Neural progenitor cell (in vitro differentiated cells): Measurements from ENCODE around the gene BAIAP3. TPM values are rescaled to one million over a fixed set of nuclear protein-coding genes. Genes with fewer than 3 reads are reported as not detected.

ENCODE experiments used
- DNase-seq: peaks from one replicate; pipeline ENCODE4 v3.0.0-alpha.2; 2016; ENCODE audit warnings: low spot score
- H2AFZ ChIP-seq: fragments of 200-600 bp; sonication (generic); replicated peaks from 2 replicates; pipeline ENCODE4 v1.6.1; 2016; ENCODE audit warnings: antibody characterized with exemption
- H3F3A ChIP-seq: fragments of 200-600 bp; sonication (generic); 2 replicates; pipeline ENCODE4 v1.6.1; 2016; ENCODE audit warnings: antibody characterized with exemption, low read depth
- H3K27ac ChIP-seq: fragments of 200-600 bp; sonication (generic); 2 replicates; pipeline ENCODE4 v1.5.1; 2016; ENCODE audit warnings: mild to moderate bottlenecking
- H3K27me3 ChIP-seq: fragments of 200-600 bp; sonication (generic); 2 replicates; pipeline ENCODE4 v1.6.1; 2016; ENCODE audit warnings: mild to moderate bottlenecking, moderate library complexity
- H3K36me3 ChIP-seq: fragments of 200-600 bp; sonication (generic); 2 replicates; pipeline ENCODE4 v1.5.1; 2016
- H3K4me1 ChIP-seq: fragments of 200-600 bp; sonication (generic); 2 replicates; pipeline ENCODE4 v1.6.1; 2016; ENCODE audit warnings: mixed run types
- H3K4me2 ChIP-seq: fragments of 200-600 bp; sonication (generic); 2 replicates; pipeline ENCODE4 v1.6.1; 2016
- H3K4me3 ChIP-seq: fragments of 200-600 bp; sonication (generic); 2 replicates; pipeline ENCODE4 v1.5.1; 2016
- H3K79me2 ChIP-seq: fragments of 200-600 bp; sonication (generic); 2 replicates; pipeline ENCODE4 v1.6.1; 2016; ENCODE audit warnings: low read depth
- H3K9ac ChIP-seq: fragments of 200-600 bp; sonication (generic); 2 replicates; pipeline ENCODE4 v1.6.1; 2016
- H3K9me3 ChIP-seq: fragments of 200-600 bp; sonication (generic); 2 replicates; pipeline ENCODE4 v1.5.1; 2016; ENCODE audit warnings: low read depth
- H4K20me1 ChIP-seq: fragments of 200-600 bp; sonication (generic); 2 replicates; pipeline ENCODE4 v1.6.1; 2016; ENCODE audit warnings: low read depth
- H3K27ac Mint-ChIP-seq: 3 replicates; pipeline ENCODE4 v1.8.0; 2021; ENCODE audit warnings: mixed read lengths
- H3K27me3 Mint-ChIP-seq: 2 replicates; pipeline ENCODE4 v1.8.0; 2022; ENCODE audit warnings: low read depth, mild to moderate bottlenecking, inconsistent platforms, moderate library complexity, mixed read lengths; ENCODE audit not compliant: insufficient read depth
- H3K36me3 Mint-ChIP-seq: 3 replicates; pipeline ENCODE4 v1.8.0; 2021; ENCODE audit warnings: mixed read lengths
- H3K4me1 Mint-ChIP-seq: 3 replicates; pipeline ENCODE4 v1.8.0; 2021; ENCODE audit warnings: mixed read lengths
- H3K4me3 Mint-ChIP-seq: 3 replicates; pipeline ENCODE4 v1.8.0; 2021; ENCODE audit warnings: mild to moderate bottlenecking, moderate library complexity, mixed read lengths
- H3K9me3 Mint-ChIP-seq: 3 replicates; pipeline ENCODE4 v1.8.0; 2020; ENCODE audit warnings: mixed read lengths
- EZH2 ChIP-seq: fragments of 200-600 bp; sonication (generic); IDR thresholded peaks from 2 replicates; pipeline ENCODE4 v1.6.1; 2017; ENCODE audit warnings: antibody characterized with exemption, mild to moderate bottlenecking, moderate library complexity
- EZH2phosphoT487 ChIP-seq: fragments of 200-600 bp; sonication (generic); IDR thresholded peaks from 2 replicates; pipeline ENCODE4 v1.6.1; 2017; ENCODE audit warnings: antibody characterized with exemption
- total RNA-seq: library from RNA; depleted of rRNA; stranded (reverse); fragments of >200 nt; gene quantifications from 2 replicates; pipeline ENCODE4 v1.2.3, GENCODE V29; 2015; ENCODE audit warnings: low replicate concordance
- TF ChIP-seq, protein P1 (sequence below): fragments of 200-600 bp; sonication (generic); IDR thresholded peaks from 2 replicates; pipeline ENCODE4 v1.5.1; 2017; ENCODE audit warnings: antibody characterized with exemption, mild to moderate bottlenecking

Gene BAIAP3
- total RNA-seq, 1 donor from 2014 or later: 0.34 TPM

DNA sequence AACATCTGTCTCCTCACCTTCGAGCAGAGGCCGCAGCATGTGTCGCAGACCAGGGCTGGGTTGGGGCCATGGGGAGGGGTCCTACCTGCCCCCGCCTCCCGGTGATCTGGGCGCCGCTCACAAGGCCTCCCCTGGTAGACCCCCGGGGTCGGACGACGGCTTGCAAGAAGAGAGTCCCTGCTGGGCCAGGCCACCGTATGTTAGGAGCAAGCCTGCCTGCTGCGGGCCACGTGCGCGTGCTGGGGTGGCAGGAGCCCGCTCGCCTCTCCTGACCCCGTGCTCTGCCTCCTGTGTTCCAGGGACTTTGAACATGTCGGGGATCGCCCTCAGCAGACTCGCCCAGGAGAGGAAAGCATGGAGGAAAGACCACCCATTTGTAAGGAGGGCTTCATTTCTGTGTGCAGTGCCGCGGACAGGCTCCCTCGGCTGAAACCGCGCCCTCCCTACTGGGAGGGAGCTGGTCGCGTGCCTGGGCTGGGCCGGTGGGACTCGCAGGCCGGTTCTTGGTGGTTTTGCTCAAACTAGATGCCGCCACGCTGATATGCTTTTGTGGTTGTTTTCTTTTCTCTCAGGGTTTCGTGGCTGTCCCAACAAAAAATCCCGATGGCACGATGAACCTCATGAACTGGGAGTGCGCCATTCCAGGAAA, 19.6 kb upstream of the BAIAP3 start:
- peaks cover 91% of the 10 kb centered on the region for H3K79me2 ChIP-seq
- H3K36me3 Mint-ChIP-seq: peaks cover 28% of the 10 kb centered on the region
- no peaks in the 10 kb centered on the region for H3K9me3 Mint-ChIP-seq
- no peak for DNase-seq
- peaks cover 18% of the 10 kb centered on the region for H3K4me1 Mint-ChIP-seq
- H3K27me3 ChIP-seq: no peaks in the 10 kb centered on the region
- peaks cover 90% of the 10 kb centered on the region for H4K20me1 ChIP-seq
- no peaks in the 10 kb centered on the region for H3F3A ChIP-seq
- H3K4me1 ChIP-seq: peaks cover 11% of the 10 kb centered on the region
- no peak overlapping the region for H3K4me3 Mint-ChIP-seq
- H3K9ac ChIP-seq: no peak overlapping the region
- H3K4me3 ChIP-seq: no peak overlapping the region
- no peak overlapping the region for H3K27ac Mint-ChIP-seq
- no peak overlapping the region for H3K27ac ChIP-seq
- TF ChIP-seq, protein P1, sequence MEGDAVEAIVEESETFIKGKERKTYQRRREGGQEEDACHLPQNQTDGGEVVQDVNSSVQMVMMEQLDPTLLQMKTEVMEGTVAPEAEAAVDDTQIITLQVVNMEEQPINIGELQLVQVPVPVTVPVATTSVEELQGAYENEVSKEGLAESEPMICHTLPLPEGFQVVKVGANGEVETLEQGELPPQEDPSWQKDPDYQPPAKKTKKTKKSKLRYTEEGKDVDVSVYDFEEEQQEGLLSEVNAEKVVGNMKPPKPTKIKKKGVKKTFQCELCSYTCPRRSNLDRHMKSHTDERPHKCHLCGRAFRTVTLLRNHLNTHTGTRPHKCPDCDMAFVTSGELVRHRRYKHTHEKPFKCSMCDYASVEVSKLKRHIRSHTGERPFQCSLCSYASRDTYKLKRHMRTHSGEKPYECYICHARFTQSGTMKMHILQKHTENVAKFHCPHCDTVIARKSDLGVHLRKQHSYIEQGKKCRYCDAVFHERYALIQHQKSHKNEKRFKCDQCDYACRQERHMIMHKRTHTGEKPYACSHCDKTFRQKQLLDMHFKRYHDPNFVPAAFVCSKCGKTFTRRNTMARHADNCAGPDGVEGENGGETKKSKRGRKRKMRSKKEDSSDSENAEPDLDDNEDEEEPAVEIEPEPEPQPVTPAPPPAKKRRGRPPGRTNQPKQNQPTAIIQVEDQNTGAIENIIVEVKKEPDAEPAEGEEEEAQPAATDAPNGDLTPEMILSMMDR: no peak
- TF ChIP-seq EZH2phosphoT487 (no peak), EZH2 (no peak)
- H2AFZ ChIP-seq: no peak overlapping the region
- peaks cover 7% of the 10 kb centered on the region for H3K27me3 Mint-ChIP-seq
- H3K9me3 ChIP-seq: no peaks in the 10 kb centered on the region
- no peaks in the 10 kb centered on the region for H3K36me3 ChIP-seq
- H3K4me2 ChIP-seq: no peak overlapping the region

DNA sequence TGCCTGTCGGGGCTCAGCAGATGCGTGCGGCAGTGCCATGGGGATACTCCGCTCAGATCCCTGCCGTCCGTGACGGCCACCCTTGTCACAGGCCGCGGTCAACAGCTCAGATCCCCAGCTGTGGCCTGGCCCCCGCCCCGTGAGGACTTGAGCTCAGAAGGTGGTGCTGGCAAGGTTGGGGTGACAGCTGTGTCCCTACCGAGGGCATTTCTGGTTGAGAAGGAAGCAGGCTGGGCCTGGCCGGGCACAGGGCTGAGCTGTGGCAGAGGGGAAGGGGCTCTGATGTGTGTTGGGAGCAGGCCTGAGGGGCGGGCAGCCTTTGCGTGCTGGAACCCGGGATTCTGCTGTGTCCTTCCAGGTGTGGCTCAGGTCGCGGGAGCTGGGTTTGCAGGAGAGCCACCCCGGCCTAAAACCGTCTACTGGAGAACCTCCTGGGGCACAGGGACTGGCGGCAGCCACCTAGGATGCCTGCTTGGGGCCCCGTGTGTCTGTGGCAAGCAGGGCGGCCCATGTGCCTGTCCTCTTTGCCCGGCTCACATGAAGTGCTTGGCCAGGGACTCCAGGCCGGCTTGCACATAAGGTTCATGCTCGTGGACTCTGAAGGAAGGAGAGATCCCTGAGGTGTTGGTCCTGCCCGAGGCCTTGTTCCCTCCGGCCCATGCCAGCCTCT, 18.9 kb upstream of the BAIAP3 start:
- Histone ChIP-seq H2AFZ (no peak overlapping the region), H3K36me3 (no peaks in the 10 kb centered on the region), H3F3A (no peaks in the 10 kb centered on the region), H3K9ac (no peak overlapping the region), H3K9me3 (no peaks in the 10 kb centered on the region), H3K79me2 (peaks cover 98% of the 10 kb centered on the region), H3K4me3 (no peak overlapping the region), H3K4me2 (no peak overlapping the region), H3K27me3 (no peaks in the 10 kb centered on the region), H3K4me1 (peaks cover 11% of the 10 kb centered on the region), H4K20me1 (peaks cover 97% of the 10 kb centered on the region), H3K27ac (no peak overlapping the region)
- DNase-seq: no peak
- H3K27ac Mint-ChIP-seq: no peak overlapping the region
- H3K4me3 Mint-ChIP-seq: no peak overlapping the region
- TF ChIP-seq, protein P1: no peak
- TF ChIP-seq EZH2 (no peak), EZH2phosphoT487 (no peak)
- peaks cover 18% of the 10 kb centered on the region for H3K4me1 Mint-ChIP-seq
- H3K27me3 Mint-ChIP-seq: peaks cover 7% of the 10 kb centered on the region
- no peaks in the 10 kb centered on the region for H3K9me3 Mint-ChIP-seq
- H3K36me3 Mint-ChIP-seq: peaks cover 32% of the 10 kb centered on the region

DNA sequence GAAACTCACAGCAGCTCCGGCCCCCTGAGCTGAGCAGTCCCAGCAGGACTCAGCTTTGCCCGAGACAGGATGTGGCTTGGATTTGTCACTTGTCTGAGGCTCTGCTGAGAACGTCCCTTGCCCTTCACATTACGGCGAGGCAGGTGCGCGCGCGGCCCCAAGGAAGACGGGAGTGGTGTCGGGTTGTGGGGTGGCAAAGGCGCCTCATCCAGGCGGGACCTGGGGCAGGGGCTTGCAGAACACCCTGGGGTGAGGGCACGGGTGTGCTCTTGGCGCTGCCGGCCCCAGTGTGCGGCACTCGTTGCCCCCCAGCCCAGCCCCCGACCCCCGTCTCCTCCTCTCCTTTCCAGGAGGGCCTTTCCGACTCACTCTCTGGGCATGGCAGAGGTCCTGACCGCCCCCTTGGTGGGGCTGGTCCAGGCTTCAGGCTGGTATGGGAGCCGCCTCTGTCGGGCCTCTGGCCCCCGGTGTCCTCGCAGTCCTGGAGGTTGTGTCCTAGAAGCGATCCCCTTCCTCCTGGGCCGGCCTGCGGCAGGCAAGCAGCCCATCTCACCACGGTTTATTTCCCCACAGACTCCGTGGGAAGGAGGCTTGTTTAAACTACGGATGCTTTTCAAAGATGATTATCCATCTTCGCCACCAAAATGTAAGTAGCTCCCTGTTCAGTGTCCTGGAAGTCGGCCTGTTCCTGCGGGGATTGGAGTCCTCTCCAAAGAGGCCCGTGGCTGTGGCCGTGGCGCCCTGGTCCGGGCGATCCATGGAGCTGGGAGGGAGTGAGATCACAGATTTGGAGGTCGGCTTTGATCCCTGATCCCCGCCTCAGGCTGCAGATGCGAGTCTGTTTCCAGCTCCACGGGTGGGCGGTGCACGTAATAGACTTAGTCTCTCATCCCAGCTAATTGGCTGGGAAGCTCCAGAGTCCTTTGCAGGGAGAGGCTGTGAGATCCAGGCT, 18.1 kb upstream of the BAIAP3 start:
- H3K79me2 ChIP-seq: peaks cover 100% of the 10 kb centered on the region
- no peak overlapping the region for H2AFZ ChIP-seq

More for the DNA sequence above, 18.1 kb upstream of the BAIAP3 start:
- Histone ChIP-seq H3K36me3 (no peaks in the 10 kb centered on the region), H3F3A (no peaks in the 10 kb centered on the region), H3K4me3 (no peak overlapping the region), H3K4me2 (no peak overlapping the region), H3K27me3 (no peaks in the 10 kb centered on the region), H3K4me1 (peaks cover 11% of the 10 kb centered on the region), H4K20me1 (peaks cover 99% of the 10 kb centered on the region), H3K9ac (no peak overlapping the region), H3K9me3 (no peaks in the 10 kb centered on the region), H3K27ac (no peak overlapping the region)
- DNase-seq: no peak
- Mint-ChIP-seq H3K4me3 (no peak overlapping the region), H3K4me1 (peaks cover 15% of the 10 kb centered on the region), H3K9me3 (no peaks in the 10 kb centered on the region), H3K27me3 (peaks cover 3% of the 10 kb centered on the region), H3K27ac (no peak overlapping the region), H3K36me3 (peaks cover 35% of the 10 kb centered on the region)
- TF ChIP-seq EZH2phosphoT487 (no peak), EZH2 (no peak)
